ENCODE data around the gene PROKR2.

The PROKR2 gene

DNA sequence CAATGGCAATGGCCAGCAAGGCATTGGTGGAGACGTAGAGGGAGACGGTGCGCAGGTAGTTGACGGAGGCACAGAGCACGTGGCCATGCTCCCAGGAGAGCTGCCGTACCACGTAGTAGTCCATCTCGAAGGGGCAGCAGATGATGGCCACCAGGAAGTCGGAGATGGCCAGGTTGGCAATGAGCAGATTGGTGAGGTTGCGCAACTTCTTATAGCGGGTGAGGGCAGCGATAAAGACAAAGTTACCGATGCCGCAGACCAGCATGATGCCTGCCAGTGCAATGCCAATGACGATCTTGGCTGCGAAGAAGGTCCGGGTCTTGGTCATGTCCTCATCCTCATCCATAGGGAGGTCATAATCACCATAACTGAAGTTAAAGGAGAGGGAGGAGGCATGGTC is 2.8 kb downstream of the PROKR2 start:
- Histone ChIP-seq H3K4me3 (no peak overlapping the region), H3K9me3 (peaks cover 0 to 13% (median 0%) of the 10 kb centered on the region in 3 donors), H3K27ac (no peak overlapping the region), H3K27me3 (peaks cover 0 to 46% of the 10 kb centered on the region in 2 donors), H3K36me3 (no peaks in the 10 kb centered on the region), H3K4me1 (peaks cover 0 to 12% (median 0%) of the 10 kb centered on the region in 4 donors)
- DNase-seq: no peak
- TF ChIP-seq, protein P1, sequence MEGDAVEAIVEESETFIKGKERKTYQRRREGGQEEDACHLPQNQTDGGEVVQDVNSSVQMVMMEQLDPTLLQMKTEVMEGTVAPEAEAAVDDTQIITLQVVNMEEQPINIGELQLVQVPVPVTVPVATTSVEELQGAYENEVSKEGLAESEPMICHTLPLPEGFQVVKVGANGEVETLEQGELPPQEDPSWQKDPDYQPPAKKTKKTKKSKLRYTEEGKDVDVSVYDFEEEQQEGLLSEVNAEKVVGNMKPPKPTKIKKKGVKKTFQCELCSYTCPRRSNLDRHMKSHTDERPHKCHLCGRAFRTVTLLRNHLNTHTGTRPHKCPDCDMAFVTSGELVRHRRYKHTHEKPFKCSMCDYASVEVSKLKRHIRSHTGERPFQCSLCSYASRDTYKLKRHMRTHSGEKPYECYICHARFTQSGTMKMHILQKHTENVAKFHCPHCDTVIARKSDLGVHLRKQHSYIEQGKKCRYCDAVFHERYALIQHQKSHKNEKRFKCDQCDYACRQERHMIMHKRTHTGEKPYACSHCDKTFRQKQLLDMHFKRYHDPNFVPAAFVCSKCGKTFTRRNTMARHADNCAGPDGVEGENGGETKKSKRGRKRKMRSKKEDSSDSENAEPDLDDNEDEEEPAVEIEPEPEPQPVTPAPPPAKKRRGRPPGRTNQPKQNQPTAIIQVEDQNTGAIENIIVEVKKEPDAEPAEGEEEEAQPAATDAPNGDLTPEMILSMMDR (IDR thresholded peaks at IDR 0.05): no peak
- intact Hi-C loops (cut with DNase I; ENCODE audit: low total_unique reads): no loop called here

DNA sequence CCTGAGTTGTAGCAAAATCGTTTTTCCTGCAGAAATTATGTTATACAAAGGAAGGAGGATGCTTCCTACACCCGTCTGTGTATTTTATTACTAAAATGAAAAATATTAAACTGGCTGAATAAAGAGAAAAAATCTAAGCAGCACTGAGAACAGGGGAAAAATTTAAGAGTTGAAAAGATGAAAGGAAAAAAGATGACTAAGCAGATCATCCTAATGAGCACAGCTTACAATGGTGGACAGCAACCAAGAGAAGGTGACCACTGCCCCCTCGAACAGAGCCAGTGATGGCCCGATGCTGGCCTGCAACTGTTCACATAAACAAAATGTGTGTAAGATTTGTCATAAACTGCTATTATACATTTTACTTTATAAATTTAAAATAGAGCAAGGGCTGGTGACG is 4.2 kb downstream of the PROKR2 start:
- Histone ChIP-seq H3K27ac (no peak overlapping the region), H3K9me3 (peaks cover 0 to 27% (median 0%) of the 10 kb centered on the region in 3 donors), H3K4me1 (peaks cover 0 to 12% (median 0%) of the 10 kb centered on the region in 4 donors), H3K27me3 (peaks cover 0 to 38% of the 10 kb centered on the region in 2 donors), H3K36me3 (no peaks in the 10 kb centered on the region), H3K4me3 (no peak overlapping the region)
- DNase-seq: no peak
- intact Hi-C loops (cut with DNase I; ENCODE audit: low total_unique reads): no loop called here
- TF ChIP-seq, protein P1 (IDR thresholded peaks at IDR 0.05): no peak

DNA sequence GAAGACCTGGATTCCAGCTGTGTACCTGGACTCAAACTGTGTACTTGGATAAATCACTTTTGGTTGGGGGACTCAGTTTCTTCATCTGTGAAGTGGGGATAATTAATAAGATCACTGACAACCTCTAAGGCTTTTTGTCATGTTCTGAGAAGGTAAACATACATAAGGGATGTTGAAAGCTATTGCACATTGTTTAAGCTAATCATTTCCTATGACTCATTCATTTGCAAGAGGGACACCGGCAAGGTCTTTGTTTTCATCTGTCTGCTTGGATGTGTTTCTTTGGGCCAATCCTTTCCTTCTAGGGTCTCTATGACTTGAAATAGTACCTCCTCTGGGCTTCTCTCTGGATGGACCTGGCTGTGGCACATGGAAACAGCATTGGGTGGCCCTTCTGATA is 6.8 kb downstream of the PROKR2 start:
- Histone ChIP-seq H3K27ac (no peak overlapping the region), H3K4me3 (no peak overlapping the region), H3K27me3 (peaks cover 0 to 13% of the 10 kb centered on the region in 2 donors), H3K9me3 (peaks cover 0 to 27% (median 0%) of the 10 kb centered on the region in 3 donors), H3K36me3 (no peaks in the 10 kb centered on the region), H3K4me1 (no peaks in the 10 kb centered on the region)
- TF ChIP-seq, protein P1 (IDR thresholded peaks at IDR 0.05): no peak
- intact Hi-C loops (cut with DNase I; ENCODE audit: low total_unique reads): no loop called here
- DNase-seq: no peak

DNA sequence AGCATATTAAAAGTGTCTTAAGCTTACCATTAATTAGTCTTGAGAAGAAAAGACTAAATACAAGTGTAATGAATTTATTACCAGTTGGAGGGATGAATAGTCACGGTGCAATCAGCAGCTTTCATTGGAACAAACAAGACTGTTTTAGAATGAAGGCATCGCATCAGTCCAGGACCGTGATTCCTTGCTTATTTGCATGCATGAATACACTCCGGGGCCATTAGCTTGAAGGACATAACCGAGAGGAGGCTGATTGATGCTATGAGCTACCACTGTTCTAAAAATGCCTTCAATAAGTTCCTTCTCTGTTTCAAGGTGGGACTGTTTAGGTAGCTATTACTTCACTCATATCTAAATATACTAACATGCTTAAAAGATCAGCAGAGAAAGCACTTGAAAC is 17.9 kb downstream of the PROKR2 start:
- no peaks in the 10 kb centered on the region for H3K36me3 ChIP-seq
- no peak for DNase-seq
- no peaks in the 10 kb centered on the region for H3K4me1 ChIP-seq
- H3K27ac ChIP-seq: no peak overlapping the region
- H3K27me3 ChIP-seq: no peaks in the 10 kb centered on the region
- H3K9me3 ChIP-seq: no peaks in the 10 kb centered on the region
- intact Hi-C loops (cut with DNase I; ENCODE audit: low total_unique reads): no loop called here
- TF ChIP-seq, protein P1 (IDR thresholded peaks at IDR 0.05): no peak
- H3K4me3 ChIP-seq: no peak overlapping the region

DNA sequence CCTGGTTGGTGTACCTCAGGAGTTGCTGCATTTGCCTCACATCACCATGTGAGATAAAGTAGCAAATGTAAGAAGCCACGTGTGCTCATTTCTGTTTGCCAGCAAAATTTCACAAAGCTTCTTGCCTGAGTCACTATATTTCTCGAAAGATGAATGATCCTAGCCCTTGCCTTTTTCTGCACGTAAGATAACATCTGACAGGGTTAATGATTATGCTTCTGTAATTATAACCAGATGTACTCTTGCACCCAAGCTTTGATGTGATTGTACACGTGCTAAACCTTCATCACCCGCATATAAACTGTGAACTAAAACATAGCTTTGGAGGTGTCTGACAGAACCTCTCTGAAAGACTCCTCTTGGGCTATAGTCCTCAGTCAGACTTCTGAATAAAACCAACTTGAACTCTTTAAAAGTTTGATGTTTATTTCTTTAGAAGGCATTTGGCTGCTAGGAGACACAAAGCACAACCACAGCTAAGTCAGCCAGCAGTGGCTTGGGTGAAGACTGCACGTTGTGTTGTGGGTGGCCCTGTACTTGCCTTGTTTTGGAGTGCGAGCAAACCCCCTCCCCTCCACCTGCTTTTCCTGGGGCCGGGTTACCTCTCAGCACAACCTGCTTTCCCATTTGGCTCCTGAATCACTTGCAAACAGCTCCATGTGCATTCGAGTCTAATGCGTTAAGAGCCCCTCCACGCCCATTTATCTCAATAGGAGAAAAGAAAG is 19.3 kb downstream of the PROKR2 start:
- H3K27me3 ChIP-seq: no peaks in the 10 kb centered on the region
- no peaks in the 10 kb centered on the region for H3K36me3 ChIP-seq
- no peak overlapping the region for H3K27ac ChIP-seq
- TF ChIP-seq, protein P1 (IDR thresholded peaks at IDR 0.05): no peak
- DNase-seq: no peak
- intact Hi-C loops (cut with DNase I; ENCODE audit: low total_unique reads): no loop called here
- H3K9me3 ChIP-seq: no peaks in the 10 kb centered on the region
- no peaks in the 10 kb centered on the region for H3K4me1 ChIP-seq
- no peak overlapping the region for H3K4me3 ChIP-seq
